HG03103 (cell line): ENCODE measurements around the gene OMP.

Source experiments
- ATAC-seq: cut with Tn5 transposase; IDR thresholded peaks from one replicate; pipeline ENCODE4 v1.9.1; 2021; ENCODE audit warnings: low read depth; ENCODE audit not compliant: unreplicated experiment

OMP gene

GRCh38 chr11:77119531-77119936 is 16.9 kb downstream of the OMP start:
- ATAC-seq = no peak

GRCh38 chr11:77120571-77120970 is 17.9 kb downstream of the OMP start:
- no peak for ATAC-seq

- ATAC-seq = no peak
Measured at GRCh38 chr11:77121096-77121640, 18.5 kb downstream of the OMP start.

GRCh38 chr11:77121876-77122575 is 19.4 kb downstream of the OMP start:
- ATAC-seq = no peak

- ATAC-seq = no peak
Measured at GRCh38 chr11:77122576-77123212, 20.1 kb downstream of the OMP start.

- no peak for ATAC-seq
Measured at GRCh38 chr11:77123591-77123990, 21.0 kb downstream of the OMP start.

GRCh38 chr11:77124041-77124440 is 21.4 kb downstream of the OMP start:
- no peak for ATAC-seq

- no peak for ATAC-seq
Measured at GRCh38 chr11:77124488-77124887, 21.8 kb downstream of the OMP start.

GRCh38 chr11:77125191-77125590 is 22.6 kb downstream of the OMP start:
- ATAC-seq = no peak

GRCh38 chr11:77125695-77126094 is 23.1 kb downstream of the OMP start:
- ATAC-seq = no peak

- ATAC-seq = no peak
Measured at GRCh38 chr11:77126156-77126775, 23.6 kb downstream of the OMP start.

GRCh38 chr11:77126861-77127234 is 24.2 kb downstream of the OMP start:
- no peak for ATAC-seq

- no peak for ATAC-seq
Measured at GRCh38 chr11:77127235-77127911, 24.7 kb downstream of the OMP start.

GRCh38 chr11:77127920-77128691 is 25.5 kb downstream of the OMP start, which contains the start of gene MYO7A:
Gene MYO7A, plus strand, starts transcription at chr11:77128246. Its CDS starts 2,389 bp downstream, at chr11:77130635.
- ATAC-seq = no peak

GRCh38 chr11:77129069-77129841 is 26.6 kb downstream of the OMP start:
- ATAC-seq = no peak

GRCh38 chr11:77129842-77130756 is 27.5 kb downstream of the OMP start:
- no peak for ATAC-seq

GRCh38 chr11:77130763-77131513 is 28.3 kb downstream of the OMP start:
- no peak for ATAC-seq

GRCh38 chr11:77131560-77131959 is 28.9 kb downstream of the OMP start:
- no peak for ATAC-seq
